Activated naive CD4-positive, alpha-beta T cell treated with anti-CD3 and anti-CD28 coated beads for 36 hours (primary cell): ENCODE measurements around the gene CAPN9. TPM values are rescaled to one million over a fixed set of nuclear protein-coding genes. Genes with fewer than 3 reads are reported as not detected.

Source experiments
- CTCF ChIA-PET: fragments of 350-600 bp; sonication (Branson Sonifier 250); formaldehyde crosslinking; loops from one replicate; lab custom pipeline; 2021; ENCODE audit warnings: antibody characterized with exemption; lab: Charles Lee
- DNase-seq: peaks from one replicate; pipeline ENCODE4 v3.0.0-alpha.2; 2020
- H3K27ac Mint-ChIP-seq: one replicate; pipeline ENCODE4 v1.8.0; 2021; ENCODE audit warnings: mild to moderate bottlenecking, mixed read lengths
- H3K27me3 Mint-ChIP-seq: one replicate; pipeline ENCODE4 v1.8.0; 2021; ENCODE audit warnings: low read depth, mixed read lengths
- H3K36me3 Mint-ChIP-seq: one replicate; pipeline ENCODE4 v1.8.0; 2021; ENCODE audit warnings: low read depth, mixed read lengths
- H3K4me1 Mint-ChIP-seq: one replicate; pipeline ENCODE4 v1.8.0; 2021; ENCODE audit warnings: low read depth, mixed read lengths
- H3K4me3 Mint-ChIP-seq: one replicate; pipeline ENCODE4 v1.8.0; 2021; ENCODE audit warnings: mild to moderate bottlenecking, moderate library complexity, mixed read lengths
- H3K9me3 Mint-ChIP-seq: one replicate; pipeline ENCODE4 v1.8.0; 2021; ENCODE audit warnings: mixed read lengths
- intact Hi-C: fragments of 100-400 bp; cut with micrococcal nuclease; formaldehyde crosslinking; loops from one replicate; pipeline ENCODE4 v1.15.1; 2023
- total RNA-seq, 2 experiments: library from RNA; stranded (reverse); gene quantifications; one replicate each; pipeline ENCODE4 v1.2.3, GENCODE V29; 2021

CAPN9 gene
- total RNA-seq, 2 experiments from 2014 or later: not detected

DNA sequence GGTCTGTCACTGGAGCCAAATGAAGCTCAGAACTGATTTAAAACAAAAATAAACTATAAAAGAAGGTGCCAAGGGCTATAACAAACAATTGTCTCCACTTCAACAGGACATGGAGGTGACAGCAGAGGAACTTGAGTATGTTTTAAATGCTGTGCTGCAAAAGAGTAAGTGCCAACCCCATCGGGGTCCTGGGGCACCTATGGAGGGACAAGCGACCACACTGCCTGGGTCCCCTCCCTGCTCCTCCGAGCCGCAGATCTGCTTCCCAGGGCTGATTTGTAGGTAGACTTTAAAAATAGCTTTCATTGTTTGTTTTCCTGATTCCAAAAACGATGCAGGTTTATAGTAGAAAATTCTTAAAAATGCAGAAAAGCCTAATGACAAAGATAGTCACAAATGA is 42.8 kb downstream of the CAPN9 start:
- intact Hi-C loops: no loop called here
- Mint-ChIP-seq H3K4me3 (no peak overlapping the region), H3K27ac (no peak overlapping the region), H3K9me3 (no peaks in the 10 kb centered on the region), H3K36me3 (no peaks in the 10 kb centered on the region), H3K27me3 (peaks cover 6% of the 10 kb centered on the region), H3K4me1 (no peaks in the 10 kb centered on the region)
- CTCF ChIA-PET: interaction anchor here (1.0 to 1.1 kb wide), 2 partner anchors 93 to 147 kb away, joined by 3 to 4 read pairs; no protein-coding TSS in a partner anchor
- no peak for DNase-seq

DNA sequence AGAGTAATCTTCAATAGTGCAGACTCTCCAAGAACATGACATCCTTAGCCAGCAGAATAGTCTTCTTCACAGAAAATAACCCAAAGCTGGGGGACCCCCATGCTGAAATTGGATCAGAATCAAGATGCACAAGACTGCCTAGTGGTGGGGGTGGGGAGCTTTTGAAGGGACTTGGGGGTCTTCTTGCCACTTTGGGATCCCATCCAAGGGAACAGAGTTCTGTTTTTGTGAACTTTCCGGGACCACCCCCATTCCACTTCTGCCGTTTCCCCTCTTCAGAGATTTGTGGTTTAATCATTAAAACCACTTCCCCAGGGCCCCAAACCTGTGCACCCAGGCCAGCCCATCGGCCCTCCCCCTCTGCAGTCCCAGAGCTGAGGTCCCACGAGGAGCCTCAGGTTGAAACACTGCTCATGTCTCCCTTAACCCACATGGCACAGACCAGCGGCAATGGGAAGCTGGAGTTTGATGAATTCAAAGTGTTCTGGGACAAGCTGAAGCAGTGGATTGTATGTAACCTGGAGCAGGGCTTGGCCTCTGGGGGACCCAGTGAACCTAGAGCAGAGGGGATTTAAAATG is 44.9 kb downstream of the CAPN9 start:
- Mint-ChIP-seq H3K9me3 (no peaks in the 10 kb centered on the region), H3K4me1 (no peaks in the 10 kb centered on the region), H3K4me3 (no peak overlapping the region), H3K27ac (no peak overlapping the region), H3K36me3 (no peaks in the 10 kb centered on the region), H3K27me3 (peaks cover 6% of the 10 kb centered on the region)
- CTCF ChIA-PET: interaction anchor here (1.3 kb wide), 1 partner anchor 10 kb away, joined by 4 read pairs; no protein-coding TSS in a partner anchor
- intact Hi-C loops: no loop called here
- no peak for DNase-seq

DNA sequence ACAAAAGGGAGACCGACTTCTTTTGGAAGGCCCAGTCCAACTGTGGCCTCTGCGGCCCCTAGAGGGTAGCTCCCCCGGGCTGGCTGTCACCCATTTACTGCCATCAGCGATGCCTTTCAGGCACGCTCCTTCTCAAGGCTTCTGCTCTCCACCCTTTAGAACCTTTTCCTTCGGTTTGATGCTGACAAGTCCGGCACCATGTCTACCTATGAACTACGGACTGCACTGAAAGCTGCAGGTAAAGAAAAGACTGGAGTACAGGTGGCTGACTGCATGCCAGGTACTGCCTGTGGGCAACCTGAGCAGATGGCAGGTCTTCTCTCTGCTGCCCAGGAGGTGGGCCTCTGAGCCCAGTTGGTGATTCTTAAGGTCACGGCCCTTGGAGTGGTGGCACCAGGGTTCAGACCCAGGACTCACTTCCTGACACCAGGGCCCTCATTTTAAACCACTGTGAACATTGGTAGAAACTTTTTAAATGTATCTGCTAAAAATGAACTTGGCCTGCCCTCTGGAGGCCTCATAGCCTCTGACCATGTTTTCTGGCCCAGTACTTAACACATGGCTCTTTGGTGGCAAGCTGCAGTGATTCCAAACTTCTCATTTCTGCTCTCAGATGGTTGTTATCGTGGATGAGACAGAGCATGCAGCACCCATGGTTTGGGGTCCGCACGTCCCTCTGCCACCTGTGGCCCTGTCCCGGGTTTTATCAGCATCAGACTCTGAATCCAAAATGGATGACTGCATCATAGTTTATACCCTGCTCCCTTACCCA is 45.7 kb downstream of the CAPN9 start:
- no peaks in the 10 kb centered on the region for H3K36me3 Mint-ChIP-seq
- H3K27me3 Mint-ChIP-seq: peaks cover 6% of the 10 kb centered on the region
- CTCF ChIA-PET: interaction anchor here (1.3 kb wide), 1 partner anchor 9 kb away, joined by 4 read pairs; no protein-coding TSS in a partner anchor
- H3K4me3 Mint-ChIP-seq: no peak overlapping the region
- no peaks in the 10 kb centered on the region for H3K9me3 Mint-ChIP-seq
- intact Hi-C loops: no loop called here
- H3K4me1 Mint-ChIP-seq: no peaks in the 10 kb centered on the region
- no peak for DNase-seq
- no peak overlapping the region for H3K27ac Mint-ChIP-seq

DNA sequence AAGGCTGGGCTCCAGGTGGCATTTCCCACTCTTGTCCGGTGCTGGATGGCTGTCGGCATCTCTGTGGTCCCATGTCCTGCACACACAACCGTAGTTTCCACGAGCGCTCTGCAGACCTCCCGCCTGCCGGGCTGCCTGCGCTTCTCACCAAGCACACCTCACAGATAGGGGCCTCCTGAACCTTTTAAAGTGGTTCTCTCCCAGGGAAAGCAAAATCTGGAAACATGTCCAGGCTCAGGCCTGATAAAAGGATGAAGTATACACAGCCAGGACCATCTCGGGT is 46.2 kb downstream of the CAPN9 start:
- CTCF ChIA-PET: no interaction called here
- no peaks in the 10 kb centered on the region for H3K36me3 Mint-ChIP-seq
- no peak overlapping the region for H3K27ac Mint-ChIP-seq
- no peaks in the 10 kb centered on the region for H3K9me3 Mint-ChIP-seq
- no peak for DNase-seq
- intact Hi-C loops: no loop called here
- no peak overlapping the region for H3K4me3 Mint-ChIP-seq
- H3K27me3 Mint-ChIP-seq: peaks cover 7% of the 10 kb centered on the region
- H3K4me1 Mint-ChIP-seq: no peaks in the 10 kb centered on the region

DNA sequence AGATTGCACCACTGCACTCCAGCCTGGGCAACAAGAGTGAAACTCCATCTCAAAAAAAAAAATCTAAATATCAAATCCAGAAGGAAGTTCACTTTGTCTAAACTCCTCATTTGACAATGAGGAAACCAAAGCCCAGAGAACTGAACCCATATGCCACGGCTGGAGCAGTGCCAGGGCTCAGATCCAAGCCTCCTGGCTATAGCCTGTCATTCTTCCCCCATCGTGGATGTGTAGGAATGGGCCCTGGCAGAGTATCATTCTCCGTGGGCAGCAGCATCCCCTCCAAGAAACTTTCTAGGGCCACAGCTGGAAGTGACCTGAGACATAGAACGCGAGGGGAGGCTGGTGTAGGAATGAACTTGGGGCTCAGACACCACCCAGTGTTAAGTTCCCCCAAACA is 47.2 kb downstream of the CAPN9 start:
- H3K9me3 Mint-ChIP-seq: no peaks in the 10 kb centered on the region
- no peak for DNase-seq
- no peak overlapping the region for H3K27ac Mint-ChIP-seq

DNA sequence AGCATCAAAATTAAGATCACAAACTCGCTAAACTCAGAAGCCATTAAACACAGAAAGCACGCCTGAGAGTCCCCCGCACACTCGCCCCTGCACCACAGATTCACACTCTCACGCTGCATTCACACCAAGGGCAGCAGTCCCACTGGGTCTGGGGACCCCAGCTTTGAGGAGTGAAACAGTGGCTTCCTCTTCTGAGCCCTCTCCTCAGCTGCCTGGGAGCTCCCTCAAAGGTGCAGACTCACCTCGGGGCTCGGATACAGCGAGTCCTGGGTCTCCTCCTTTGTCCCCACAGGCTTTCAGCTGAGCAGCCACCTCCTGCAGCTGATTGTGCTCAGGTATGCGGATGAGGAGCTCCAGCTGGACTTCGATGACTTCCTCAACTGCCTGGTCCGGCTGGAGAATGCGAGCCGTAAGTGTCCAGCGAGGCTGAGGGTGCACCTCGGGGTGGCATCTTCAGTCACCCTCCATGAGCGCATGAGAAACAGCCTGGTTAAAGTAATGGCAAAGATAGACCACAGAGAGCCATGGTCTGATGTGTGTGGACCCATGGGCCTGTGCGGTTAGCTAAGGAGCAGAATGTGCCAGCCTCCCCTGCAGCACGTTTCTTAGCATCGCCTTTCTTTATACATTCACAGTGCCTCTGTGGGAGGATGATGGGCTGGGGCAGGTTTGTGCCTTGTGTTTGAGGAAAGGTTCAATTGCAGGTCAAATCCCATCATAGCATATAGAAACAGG is 47.9 kb downstream of the CAPN9 start:
- Mint-ChIP-seq H3K27me3 (peaks cover 12% of the 10 kb centered on the region), H3K9me3 (no peaks in the 10 kb centered on the region)
- CTCF ChIA-PET: no interaction called here

More for the DNA sequence above, 47.2 kb downstream of the CAPN9 start:
- Mint-ChIP-seq H3K36me3 (no peaks in the 10 kb centered on the region), H3K4me1 (no peaks in the 10 kb centered on the region), H3K27me3 (peaks cover 12% of the 10 kb centered on the region), H3K4me3 (no peak overlapping the region)
- intact Hi-C loops: no loop called here
- CTCF ChIA-PET: no interaction called here

DNA sequence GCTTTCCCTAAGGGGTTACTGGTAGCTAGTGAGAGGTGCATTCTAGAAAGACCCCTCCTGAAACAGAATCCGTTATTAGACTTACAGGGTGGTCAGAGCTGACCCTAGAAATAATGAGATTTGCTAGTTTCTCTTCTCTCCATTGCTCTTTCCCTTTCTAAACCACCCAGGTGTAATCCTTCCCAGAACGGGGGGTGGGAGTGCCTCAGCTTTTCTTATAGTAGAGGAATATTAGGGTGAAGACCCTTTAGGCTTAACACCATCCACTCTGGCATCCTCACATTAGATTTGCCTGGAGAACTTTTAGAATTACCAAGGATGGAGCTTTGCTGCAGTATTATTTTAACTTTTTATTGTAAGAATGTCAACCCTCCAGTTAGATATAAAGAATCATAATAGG is 49.4 kb downstream of the CAPN9 start:
- intact Hi-C loops: loop anchor here (5.0 kb wide), 1 partner anchor 154 kb away; the partner anchor contains the start of gene COG2
- no peaks in the 10 kb centered on the region for H3K9me3 Mint-ChIP-seq
- H3K27me3 Mint-ChIP-seq: peaks cover 13% of the 10 kb centered on the region
- CTCF ChIA-PET: interaction anchor here (0.6 to 0.8 kb wide), 2 partner anchors 11 to 978 kb away, joined by 3 read pairs; no protein-coding TSS in a partner anchor
- no peak for DNase-seq
- H3K4me1 Mint-ChIP-seq: no peaks in the 10 kb centered on the region
- no peaks in the 10 kb centered on the region for H3K36me3 Mint-ChIP-seq
- no peak overlapping the region for H3K27ac Mint-ChIP-seq
- H3K4me3 Mint-ChIP-seq: no peak overlapping the region

More for the DNA sequence above, 47.9 kb downstream of the CAPN9 start:
- no peak overlapping the region for H3K27ac Mint-ChIP-seq
- H3K4me1 Mint-ChIP-seq: no peaks in the 10 kb centered on the region
- DNase-seq: no peak
- intact Hi-C loops: loop anchor here (5.0 kb wide), 1 partner anchor 153 kb away; the partner anchor contains the start of gene COG2
- H3K36me3 Mint-ChIP-seq: no peaks in the 10 kb centered on the region
- no peak overlapping the region for H3K4me3 Mint-ChIP-seq

DNA sequence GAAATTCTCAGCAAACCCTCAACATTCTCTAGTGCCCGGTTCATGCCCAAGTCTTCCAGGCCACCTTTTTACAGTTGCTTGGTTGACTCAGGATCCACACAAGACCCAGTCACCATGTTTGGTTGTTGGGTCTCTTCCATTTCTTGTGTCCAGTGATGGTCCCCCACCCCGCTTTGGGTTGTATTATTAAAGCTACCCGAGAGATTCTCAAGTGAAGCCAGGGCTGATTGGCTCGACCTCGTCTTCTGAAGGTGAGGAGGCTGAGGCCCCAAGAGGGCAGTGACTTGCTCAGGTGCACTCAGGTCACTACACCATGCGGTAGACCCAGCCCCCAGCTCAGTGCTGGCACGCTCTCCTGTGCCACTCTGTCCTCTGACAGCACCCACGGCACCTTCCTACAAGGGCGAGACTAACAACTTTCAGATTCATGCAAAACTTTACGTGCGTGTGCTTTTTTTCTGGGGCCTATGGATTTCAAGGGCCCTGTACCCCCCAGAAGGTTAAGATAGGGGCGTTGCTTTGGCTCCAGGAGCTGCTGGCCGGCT is 50.3 kb downstream of the CAPN9 start:
- Mint-ChIP-seq H3K4me3 (no peak overlapping the region), H3K9me3 (no peaks in the 10 kb centered on the region), H3K4me1 (no peaks in the 10 kb centered on the region), H3K27ac (no peak overlapping the region), H3K36me3 (no peaks in the 10 kb centered on the region), H3K27me3 (peaks cover 12% of the 10 kb centered on the region)
- intact Hi-C loops: loop anchor here (5.0 kb wide), 1 partner anchor 155 kb away; the partner anchor contains the start of gene COG2
- CTCF ChIA-PET: interaction anchor here (0.6 kb wide), 2 partner anchors 93 to 979 kb away, joined by 3 to 4 read pairs; no protein-coding TSS in a partner anchor
- DNase-seq: no peak

DNA sequence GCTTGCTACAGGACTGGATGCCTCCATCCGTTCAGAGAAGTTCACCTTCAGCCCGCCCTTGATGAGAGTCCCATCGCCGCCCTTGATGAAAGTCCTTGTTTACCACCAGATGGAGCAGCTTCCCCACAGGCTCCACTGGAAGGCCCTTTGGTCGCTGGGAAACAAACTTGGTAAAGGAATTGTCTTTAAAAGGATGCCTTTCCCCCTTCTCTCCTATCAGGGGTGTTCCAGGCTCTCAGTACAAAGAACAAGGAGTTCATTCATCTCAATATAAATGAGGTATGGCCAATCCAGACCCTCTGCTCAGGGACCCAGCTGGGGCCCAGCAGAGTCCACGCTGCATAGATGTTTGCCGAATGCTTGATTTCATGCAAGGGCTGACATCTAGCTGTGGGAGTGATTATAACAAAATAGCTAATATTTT is 50.8 kb downstream of the CAPN9 start:
- Mint-ChIP-seq H3K9me3 (no peaks in the 10 kb centered on the region), H3K4me1 (no peaks in the 10 kb centered on the region), H3K27me3 (peaks cover 12% of the 10 kb centered on the region), H3K36me3 (no peaks in the 10 kb centered on the region), H3K27ac (no peak overlapping the region), H3K4me3 (no peak overlapping the region)
- CTCF ChIA-PET: interaction anchor here (0.6 to 0.9 kb wide), 3 partner anchors 14 to 93 kb away, joined by 3 to 4 read pairs (median 3); no protein-coding TSS in a partner anchor
- peak; percentile 23 for DNase-seq
- intact Hi-C loops: loop anchor here (1.0 to 5.0 kb wide), 3 partner anchors 156 to 413 kb away; partner anchors contain the start of genes ARV1 and COG2

DNA sequence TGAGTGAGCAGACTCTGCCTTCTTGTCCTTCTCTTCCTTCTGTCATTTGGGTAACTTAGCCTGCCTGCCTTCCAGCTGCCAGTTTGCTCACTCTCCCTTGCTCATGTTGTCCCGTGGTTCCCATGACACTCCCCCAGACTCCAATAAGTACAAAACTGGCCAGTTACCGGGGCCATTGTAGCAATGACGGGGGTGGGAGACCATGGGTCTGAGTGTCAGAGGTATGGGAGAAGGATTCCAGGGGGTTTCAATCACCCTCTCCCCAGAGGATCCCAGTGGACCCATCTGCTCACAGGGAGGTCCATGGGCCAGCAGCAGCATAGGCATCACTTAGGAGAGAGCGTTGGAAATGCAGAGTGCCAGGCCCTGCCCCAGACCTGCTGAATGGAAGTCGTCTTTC is 51.3 kb downstream of the CAPN9 start:
- Mint-ChIP-seq H3K27me3 (peaks cover 9% of the 10 kb centered on the region), H3K9me3 (no peaks in the 10 kb centered on the region)
- CTCF ChIA-PET: interaction anchor here (0.6 to 1.0 kb wide), 3 partner anchors 15 to 412 kb away, joined by 3 to 4 read pairs (median 3); no protein-coding TSS in a partner anchor

DNA sequence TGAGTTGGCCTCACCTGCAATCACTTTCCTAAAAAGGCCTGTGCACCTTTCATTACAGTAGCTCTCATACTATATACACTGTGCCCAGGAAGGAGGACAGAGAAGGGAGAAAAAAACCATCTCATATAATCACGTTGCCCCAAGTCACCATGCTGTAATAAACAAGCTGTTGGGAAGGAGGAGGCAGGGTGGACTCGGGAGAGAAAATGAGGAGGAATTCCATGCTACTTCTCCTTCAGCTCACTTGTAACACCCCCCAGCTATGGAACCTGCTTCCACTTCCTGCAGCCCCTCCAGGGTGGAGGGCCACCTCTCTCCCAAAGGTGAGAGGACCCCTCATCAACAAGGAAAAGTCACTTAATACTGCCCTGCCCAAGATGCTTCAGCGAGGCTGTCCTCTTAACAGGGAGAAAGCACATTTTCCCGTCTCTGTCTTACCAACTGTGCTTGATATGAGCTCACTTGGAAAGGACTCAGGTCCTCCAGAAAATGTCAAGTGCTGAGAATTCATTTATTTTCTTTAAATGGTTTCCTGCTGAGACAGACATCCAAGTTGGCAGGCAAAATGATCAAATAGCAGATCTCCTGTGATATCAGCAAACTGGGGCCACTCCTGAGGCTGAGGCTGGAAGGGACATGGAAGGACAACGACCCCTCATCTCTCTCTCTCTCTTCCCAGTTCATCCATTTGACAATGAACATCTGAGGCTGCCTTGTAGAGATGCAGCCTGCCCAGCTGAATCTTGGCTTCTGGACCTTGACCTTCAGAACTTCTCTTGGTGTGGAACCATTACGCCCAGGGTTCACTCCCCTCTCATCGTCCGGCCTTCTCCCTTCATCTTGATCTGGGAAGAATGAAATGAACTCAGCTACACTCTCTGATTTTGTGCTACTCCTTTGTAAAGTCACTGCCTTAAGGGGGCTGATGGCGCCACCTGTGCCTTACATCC is 54.0 kb downstream of the CAPN9 start:
- intact Hi-C loops: no loop called here
- no peak for DNase-seq
- no peaks in the 10 kb centered on the region for H3K36me3 Mint-ChIP-seq
- H3K27ac Mint-ChIP-seq: no peak overlapping the region
- no peak overlapping the region for H3K4me3 Mint-ChIP-seq
- H3K9me3 Mint-ChIP-seq: no peaks in the 10 kb centered on the region
- H3K27me3 Mint-ChIP-seq: peaks cover 9% of the 10 kb centered on the region
- CTCF ChIA-PET: interaction anchor here (0.6 to 1.3 kb wide), 3 partner anchors 9 to 1807 kb away, joined by 3 to 4 read pairs (median 4); no protein-coding TSS in a partner anchor
- H3K4me1 Mint-ChIP-seq: no peaks in the 10 kb centered on the region

More for the DNA sequence above, 51.3 kb downstream of the CAPN9 start:
- H3K4me3 Mint-ChIP-seq: no peak overlapping the region
- no peak for DNase-seq
- intact Hi-C loops: loop anchor here (1.0 to 5.0 kb wide), 3 partner anchors 156 to 413 kb away; partner anchors contain the start of genes ARV1 and COG2
- H3K27ac Mint-ChIP-seq: no peak overlapping the region
- H3K36me3 Mint-ChIP-seq: no peaks in the 10 kb centered on the region
- no peaks in the 10 kb centered on the region for H3K4me1 Mint-ChIP-seq
